ENCODE measurements around the gene TLN1. TPM values are rescaled to one million over a fixed set of nuclear protein-coding genes. Genes with fewer than 3 reads are reported as not detected.

Gene TLN1
- total and polyA plus RNA-seq, 2 experiments from 2014 or later = 96.0 to 178 TPM

GRCh38 chr9:35753466-35753865, 21.5 kb upstream of the TLN1 start:
- H3K27ac ChIP-seq = no peak overlapping the region
- no peak overlapping the region for H3K4me3 ChIP-seq
- no peaks in the 10 kb centered on the region for H3K27me3 ChIP-seq
- H3K36me3 ChIP-seq = peaks cover 18% of the 10 kb centered on the region
- TF ChIP-seq CTCF (IDR thresholded peaks at IDR 0.05; ENCODE audit: low read depth, low read length) = no peak
- no peak for DNase-seq (ENCODE audit: low read depth in 1 of 2, low spot score in 1 of 2)
- H3K4me1 ChIP-seq (ENCODE audit: low read depth) = peaks cover 10% of the 10 kb centered on the region
- H3K9me3 ChIP-seq (ENCODE audit: low read depth) = no peaks in the 10 kb centered on the region

GRCh38 chr9:35750256-35750531, 18.2 kb upstream of the TLN1 start:
- Histone ChIP-seq H3K27ac (peak overlapping the region; percentile 97), H3K4me1 (ENCODE audit: low read depth) (peaks cover 16% of the 10 kb centered on the region), H3K9me3 (ENCODE audit: low read depth) (no peaks in the 10 kb centered on the region), H3K36me3 (peaks cover 18% of the 10 kb centered on the region), H3K27me3 (no peaks in the 10 kb centered on the region), H3K4me3 (peak overlapping the region; percentile 75)
- no peak for TF ChIP-seq CTCF (IDR thresholded peaks at IDR 0.05; ENCODE audit: low read depth, low read length)
- no peak for DNase-seq (ENCODE audit: low read depth in 1 of 2, low spot score in 1 of 2)

- Histone ChIP-seq H3K27ac (peak overlapping the region; percentile 97), H3K27me3 (no peaks in the 10 kb centered on the region), H3K9me3 (ENCODE audit: low read depth) (no peaks in the 10 kb centered on the region), H3K4me3 (peak overlapping the region; percentile 75), H3K36me3 (peaks cover 18% of the 10 kb centered on the region), H3K4me1 (ENCODE audit: low read depth) (peaks cover 16% of the 10 kb centered on the region)
- peak in 1 of 2 donors; percentile 45 for DNase-seq (ENCODE audit: low read depth in 1 of 2, low spot score in 1 of 2)
- no peak for TF ChIP-seq CTCF (IDR thresholded peaks at IDR 0.05; ENCODE audit: low read depth, low read length)
Observed at GRCh38 chr9:35749515-35750255, 17.7 kb upstream of the TLN1 start.

GRCh38 chr9:35748858-35749514, 17.0 kb upstream of the TLN1 start, which contains the start of the genes GBA2 and RGP1:
TSS of gene GBA2 (minus strand) at chr9:35749228. CDS start at chr9:35748704, 524 bp downstream.
TSS of gene RGP1 (plus strand) at chr9:35749287. CDS start at chr9:35749756, 469 bp downstream.
- H3K27me3 ChIP-seq = no peaks in the 10 kb centered on the region
- DNase-seq (ENCODE audit: low read depth in 1 of 2, low spot score in 1 of 2) = peak; percentile 73 to 91
- TF ChIP-seq CTCF (IDR thresholded peaks at IDR 0.05; ENCODE audit: low read depth, low read length) = no peak
- peak within 1 kb of the TSS; percentile 75 for H3K4me3 ChIP-seq
- peaks cover 23% of the 10 kb centered on the region for H3K36me3 ChIP-seq
- H3K9me3 ChIP-seq (ENCODE audit: low read depth) = no peaks in the 10 kb centered on the region
- H3K27ac ChIP-seq = peak within 1 kb of the TSS; percentile 97
- H3K4me1 ChIP-seq (ENCODE audit: low read depth) = peaks cover 16% of the 10 kb centered on the region

- no peak for TF ChIP-seq CTCF (IDR thresholded peaks at IDR 0.05; ENCODE audit: low read depth, low read length)
- peaks cover 26% of the 10 kb centered on the region for H3K36me3 ChIP-seq
Observed at GRCh38 chr9:35748242-35748857, 16.4 kb upstream of the TLN1 start.

More at GRCh38 chr9:35748242-35748857, 16.4 kb upstream of the TLN1 start:
- Histone ChIP-seq H3K4me1 (ENCODE audit: low read depth) (peaks cover 16% of the 10 kb centered on the region), H3K4me3 (peak overlapping the region; percentile 75), H3K27ac (peak overlapping the region; percentile 97), H3K27me3 (no peaks in the 10 kb centered on the region), H3K9me3 (ENCODE audit: low read depth) (no peaks in the 10 kb centered on the region)
- DNase-seq (ENCODE audit: low read depth in 1 of 2, low spot score in 1 of 2) = no peak

All from cardiac muscle cell (in vitro differentiated cells and primary cell).